Measurements from ENCODE around the gene INTS14. TPM values are rescaled to one million over a fixed set of nuclear protein-coding genes. Genes with fewer than 3 reads are reported as not detected.
"Not testable (repeated sequence)": the region's sequence is repeated elsewhere in the genome, so short reads cannot be mapped to it uniquely, and the experiment has no call there.

Gene INTS14
- total RNA-seq, 2 experiments from 2014 or later = 20.6 to 25.1 TPM

- Mint-ChIP-seq H3K36me3 (ENCODE audit: low read depth) (peaks cover 30% of the 10 kb centered on the region), H3K4me1 (ENCODE audit: low read depth) (peaks cover 23% of the 10 kb centered on the region), H3K9me3 (no peaks in the 10 kb centered on the region), H3K4me3 (no peak overlapping the region), H3K27me3 (no peaks in the 10 kb centered on the region), H3K27ac (no peak overlapping the region)
- H3K4me1 ChIP-seq (ENCODE audit: insufficient read depth, low read length) = no peaks in the 10 kb centered on the region
- no peak overlapping the region for H3K4me3 ChIP-seq (ENCODE audit: low read length)
- H3K27me3 ChIP-seq (ENCODE audit: control insufficient read depth in 1 of 2, insufficient read depth in 2 of 2, low read length in 2 of 2) = no peaks in the 10 kb centered on the region
- DNase-seq = no peak
- no peak overlapping the region for H3K27ac ChIP-seq (ENCODE audit: low read depth in 1 of 2, low read length in 2 of 2)
- peaks cover 22% of the 10 kb centered on the region for H3K36me3 ChIP-seq (ENCODE audit: insufficient read depth, low read length)
- H3K9me3 ChIP-seq (ENCODE audit: control insufficient read depth in 1 of 2, insufficient read depth in 1 of 2, low read length in 2 of 2) = no peaks in the 10 kb centered on the region
- CTCF ChIA-PET = no interaction called here
- no peak for TF ChIP-seq CTCF (IDR thresholded peaks at IDR 0.05)
- POLR2A ChIA-PET = no interaction called here
- intact Hi-C loops (cut with DNase I, micrococcal nuclease) = no loop called here
- no peak for ATAC-seq (ENCODE audit: poor library complexity)
Measured at GRCh38 chr15:65551183-65551582, 59.7 kb downstream of the INTS14 start.

GRCh38 chr15:65550681-65551098 lies 60.2 kb downstream of the INTS14 start:
- DNase-seq = no peak
- Mint-ChIP-seq H3K27me3 (no peaks in the 10 kb centered on the region), H3K36me3 (ENCODE audit: low read depth) (peaks cover 26% of the 10 kb centered on the region), H3K4me1 (ENCODE audit: low read depth) (peaks cover 26% of the 10 kb centered on the region), H3K27ac (no peak overlapping the region), H3K4me3 (no peak overlapping the region), H3K9me3 (no peaks in the 10 kb centered on the region)
- H3K4me1 ChIP-seq (ENCODE audit: insufficient read depth, low read length) = no peaks in the 10 kb centered on the region
- no peak for TF ChIP-seq CTCF (IDR thresholded peaks at IDR 0.05)
- POLR2A ChIA-PET = interaction anchor here (1.7 kb wide), 1 partner anchor 12 kb away, joined by 6 read pairs; no protein-coding TSS in a partner anchor
- H3K27me3 ChIP-seq (ENCODE audit: control insufficient read depth in 1 of 2, insufficient read depth in 2 of 2, low read length in 2 of 2) = no peaks in the 10 kb centered on the region
- ATAC-seq (ENCODE audit: poor library complexity) = no peak
- H3K36me3 ChIP-seq (ENCODE audit: insufficient read depth, low read length) = peaks cover 22% of the 10 kb centered on the region
- intact Hi-C loops (cut with DNase I, micrococcal nuclease) = no loop called here
- CTCF ChIA-PET = no interaction called here
- no peaks in the 10 kb centered on the region for H3K9me3 ChIP-seq (ENCODE audit: control insufficient read depth in 1 of 2, insufficient read depth in 1 of 2, low read length in 2 of 2)
- H3K4me3 ChIP-seq (ENCODE audit: low read length) = no peak overlapping the region
- H3K27ac ChIP-seq (ENCODE audit: low read depth in 1 of 2, low read length in 2 of 2) = no peak overlapping the region

GRCh38 chr15:65549288-65549687 lies 61.6 kb downstream of the INTS14 start:
- POLR2A ChIA-PET = interaction anchor here (1.7 kb wide), 1 partner anchor 10 kb away, joined by 6 read pairs; no protein-coding TSS in a partner anchor
- CTCF ChIA-PET, DNase-seq: not testable (repeated sequence)

GRCh38 chr15:65547841-65548240 lies 63.1 kb downstream of the INTS14 start:
- CTCF ChIA-PET = no interaction called here
- POLR2A ChIA-PET = no interaction called here
- DNase-seq (no peak), ATAC-seq (ENCODE audit: poor library complexity) (no peak)
- peaks cover 31% of the 10 kb centered on the region for H3K4me1 Mint-ChIP-seq (ENCODE audit: low read depth)
- TF ChIP-seq CTCF (IDR thresholded peaks at IDR 0.05) = no peak
- Histone ChIP-seq H3K27me3 (ENCODE audit: control insufficient read depth in 1 of 2, insufficient read depth in 2 of 2, low read length in 2 of 2) (no peaks in the 10 kb centered on the region), H3K27ac (ENCODE audit: low read depth in 1 of 2, low read length in 2 of 2) (no peak overlapping the region), H3K4me3 (ENCODE audit: low read length) (no peak overlapping the region), H3K4me1 (ENCODE audit: insufficient read depth, low read length) (no peaks in the 10 kb centered on the region), H3K9me3 (ENCODE audit: control insufficient read depth in 1 of 2, insufficient read depth in 1 of 2, low read length in 2 of 2) (no peaks in the 10 kb centered on the region), H3K36me3 (ENCODE audit: insufficient read depth, low read length) (peaks cover 2% of the 10 kb centered on the region)
- no peaks in the 10 kb centered on the region for H3K27me3 Mint-ChIP-seq
- H3K27ac Mint-ChIP-seq = no peak overlapping the region
- H3K36me3 Mint-ChIP-seq (ENCODE audit: low read depth) = peaks cover 3% of the 10 kb centered on the region
- no peaks in the 10 kb centered on the region for H3K9me3 Mint-ChIP-seq
- no peak overlapping the region for H3K4me3 Mint-ChIP-seq
- intact Hi-C loops (cut with DNase I, micrococcal nuclease) = no loop called here

More at GRCh38 chr15:65549288-65549687, 61.6 kb downstream of the INTS14 start:
- H3K4me1 Mint-ChIP-seq (ENCODE audit: low read depth) = peaks cover 27% of the 10 kb centered on the region
- H3K36me3 ChIP-seq (ENCODE audit: insufficient read depth, low read length) = peaks cover 11% of the 10 kb centered on the region
- H3K9me3 ChIP-seq (ENCODE audit: control insufficient read depth in 1 of 2, insufficient read depth in 1 of 2, low read length in 2 of 2); H3K27ac ChIP-seq (ENCODE audit: low read depth in 1 of 2, low read length in 2 of 2); H3K9me3 Mint-ChIP-seq; H3K4me3 ChIP-seq (ENCODE audit: low read length); H3K27me3 Mint-ChIP-seq; H3K4me3 Mint-ChIP-seq; ATAC-seq (ENCODE audit: poor library complexity); H3K27ac Mint-ChIP-seq; H3K4me1 ChIP-seq (ENCODE audit: insufficient read depth, low read length); H3K27me3 ChIP-seq (ENCODE audit: control insufficient read depth in 1 of 2, insufficient read depth in 2 of 2, low read length in 2 of 2); intact Hi-C loops (cut with DNase I, micrococcal nuclease): not testable (repeated sequence)
- H3K36me3 Mint-ChIP-seq (ENCODE audit: low read depth) = peaks cover 15% of the 10 kb centered on the region
